Mesodermal cell (in vitro differentiated cells): ENCODE data around the gene ALDOA.
A peak's percentile ranks its signal among the peaks of the same experiment; 100 is the strongest.

Source experiments
- H3K27ac ChIP-seq: 2 replicates; pipeline ENCODE4 v1.7.0; 2013; ENCODE audit warnings: mild to moderate bottlenecking, low read depth, low read length, moderate library complexity; ENCODE audit not compliant: severe bottlenecking
- H3K36me3 ChIP-seq: 2 replicates; pipeline ENCODE4 v1.7.1; 2013; ENCODE audit warnings: mild to moderate bottlenecking, low read length, moderate library complexity; ENCODE audit not compliant: control insufficient read depth, insufficient read depth
- H3K4me1 ChIP-seq: one replicate; pipeline ENCODE4 v1.7.1; 2013; ENCODE audit warnings: mild to moderate bottlenecking, low read length; ENCODE audit not compliant: insufficient read depth, control insufficient read depth, poor library complexity, severe bottlenecking
- H3K4me3 ChIP-seq: 2 replicates; pipeline ENCODE4 v1.7.0; 2013; ENCODE audit warnings: low read length, control low read depth, mild to moderate bottlenecking; ENCODE audit not compliant: insufficient read depth, poor library complexity, severe bottlenecking; ENCODE audit errors: extremely low read depth
- H3K9me3 ChIP-seq: 2 replicates; pipeline ENCODE4 v1.7.1; 2013; ENCODE audit warnings: mild to moderate bottlenecking, low read length, moderate library complexity; ENCODE audit not compliant: control insufficient read depth
- WGBS, 2 experiments: methylation state at CpG; one replicate each; pipeline ENCODE4 v1.1.5; 2013; ENCODE audit warnings: missing lambda C conversion rate in 2 of 2; ENCODE audit not compliant: insufficient coverage in 2 of 2; 5-methylcytosine and 5-hydroxymethylcytosine counted together

ALDOA gene

DNA sequence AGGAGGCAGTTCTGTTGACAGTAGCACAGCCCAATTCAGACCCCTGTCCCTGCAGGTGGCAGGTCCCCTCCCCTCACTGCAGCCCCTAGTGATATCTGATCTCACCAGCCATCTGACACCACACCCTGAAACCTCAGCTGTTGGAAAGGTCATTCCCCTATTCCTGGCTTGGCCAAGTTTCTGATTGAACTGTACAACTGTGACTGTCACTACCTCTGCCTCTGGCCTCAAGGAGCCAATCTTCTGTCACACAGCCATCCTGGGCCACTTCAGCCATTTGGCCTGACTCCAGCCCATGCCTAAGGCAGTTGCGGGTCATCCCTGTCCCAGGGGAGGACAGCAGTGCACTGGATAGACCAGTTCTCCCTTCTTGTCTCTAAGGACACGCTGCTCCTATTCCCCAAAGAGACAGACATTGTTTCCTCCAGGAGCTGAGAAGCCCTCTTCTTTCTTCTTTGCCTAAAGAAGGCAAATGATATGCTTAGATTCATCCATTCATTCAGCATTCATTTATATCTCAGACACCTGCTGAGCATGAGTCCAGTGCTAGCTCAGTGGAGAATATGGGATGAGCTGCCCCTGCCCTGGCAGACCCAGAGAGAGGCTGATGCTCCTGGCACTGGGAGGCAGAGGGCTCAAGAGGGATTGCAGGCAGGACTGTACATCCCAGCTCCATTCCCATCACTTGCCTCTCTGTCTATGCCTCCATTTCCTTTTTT lies 4.6 kb upstream of the ALDOA start:
- no peaks in the 10 kb centered on the region for H3K9me3 ChIP-seq
- H3K36me3 ChIP-seq: peaks cover 40% of the 10 kb centered on the region
- no peak overlapping the region for H3K27ac ChIP-seq
- peaks cover 9% of the 10 kb centered on the region for H3K4me1 ChIP-seq
- no peak overlapping the region for H3K4me3 ChIP-seq
- 82 to 92% methylated on average over 2 of the region's 2 CpGs for WGBS, 2 experiments

DNA sequence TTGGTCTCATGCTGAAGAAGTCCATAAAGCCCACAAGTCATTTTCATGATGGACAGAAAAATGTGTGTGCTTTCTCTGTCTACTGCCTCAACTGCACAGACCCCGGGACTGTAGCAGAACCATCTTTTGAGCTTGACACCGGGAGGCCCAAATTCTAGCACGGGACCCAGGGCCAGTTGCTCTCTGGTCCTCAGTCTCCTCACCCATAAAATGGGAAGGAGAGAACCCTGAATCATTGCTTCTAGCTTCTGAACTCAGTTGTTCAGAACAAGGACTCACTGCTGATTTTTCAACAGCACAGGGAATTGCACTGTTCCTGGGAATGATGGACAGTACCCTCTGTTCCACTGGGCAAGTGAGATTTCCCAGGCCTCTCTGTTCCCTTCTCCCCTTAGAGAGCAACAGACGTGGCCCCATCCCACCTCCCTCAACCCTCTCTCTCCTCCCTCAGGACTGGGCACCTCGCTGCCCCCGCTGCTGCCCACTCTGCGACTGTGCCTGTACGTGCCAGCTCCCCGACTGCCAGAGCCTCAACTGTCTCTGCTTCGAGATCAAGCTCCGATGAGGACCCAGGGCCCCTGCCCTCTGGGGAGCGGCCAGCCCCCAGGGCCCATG lies 2.2 kb upstream of the ALDOA start:
- Histone ChIP-seq H3K36me3 (peaks cover 45% of the 10 kb centered on the region), H3K4me3 (peak overlapping the region; percentile 97), H3K4me1 (peaks cover 18% of the 10 kb centered on the region), H3K27ac (peak overlapping the region; percentile 99), H3K9me3 (no peaks in the 10 kb centered on the region)
- 60 to 62% methylated on average over 7 to 11 of the region's 12 CpGs for WGBS, 2 experiments

GRCh38 chr16:30063893-30064728 lies 1.4 kb upstream of the ALDOA start:
- H3K27ac ChIP-seq: peak overlapping the region; percentile 99
- H3K4me1 ChIP-seq: peaks cover 24% of the 10 kb centered on the region
- WGBS, 2 experiments: 5 to 6% methylated on average over 9 to 17 of the region's 27 CpGs
- H3K9me3 ChIP-seq: no peaks in the 10 kb centered on the region
- peaks cover 46% of the 10 kb centered on the region for H3K36me3 ChIP-seq
- H3K4me3 ChIP-seq: peak overlapping the region; percentile 97

- peaks cover 49% of the 10 kb centered on the region for H3K36me3 ChIP-seq
Observed at GRCh38 chr16:30064729-30065101, 845 bp upstream of the ALDOA start.

DNA sequence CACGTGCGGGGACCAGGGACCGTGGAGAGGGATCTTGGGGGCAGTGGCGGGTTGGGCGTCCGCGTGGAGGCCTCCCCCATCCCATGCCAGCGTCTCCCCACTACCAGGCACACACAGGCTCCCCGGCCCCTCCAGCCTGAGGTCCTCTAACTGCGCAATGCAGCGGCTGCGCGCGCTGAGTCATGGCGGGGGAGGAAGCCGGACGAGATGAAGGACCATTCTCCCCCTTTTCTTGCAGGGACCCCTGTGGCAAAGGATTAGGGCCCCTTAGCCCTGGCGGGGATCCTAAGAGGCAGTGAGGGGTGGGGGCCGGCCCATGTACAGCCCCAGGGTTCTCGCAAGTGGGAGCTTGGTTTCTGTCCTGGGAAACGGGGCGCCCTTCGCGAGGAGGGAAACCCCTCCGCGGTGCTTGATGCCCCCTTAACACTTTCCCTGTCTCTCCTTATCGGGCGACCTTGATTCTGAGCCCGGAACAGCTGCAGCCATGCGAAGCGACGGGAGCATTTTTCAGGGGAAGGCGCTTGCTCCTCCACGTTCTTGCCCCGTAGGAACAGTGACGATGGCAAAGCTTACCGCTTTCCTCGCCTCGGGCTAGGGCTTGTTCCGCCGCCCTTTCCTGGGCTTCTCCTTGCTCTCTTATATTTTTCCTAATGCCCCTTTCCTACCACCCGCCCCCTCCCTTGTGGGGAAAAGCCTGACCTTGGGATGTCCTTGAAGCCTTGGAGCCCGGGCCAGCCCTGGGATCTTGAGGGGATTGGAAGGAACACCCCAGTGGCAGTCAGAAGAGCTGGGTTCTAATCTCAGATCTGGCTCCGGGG lies 592 bp downstream of the ALDOA start:
- WGBS, 2 experiments: 1 to 2% methylated on average over 28 to 29 of the region's 44 CpGs
- Histone ChIP-seq H3K36me3 (peaks cover 49% of the 10 kb centered on the region), H3K4me3 (peak overlapping the region; percentile 97), H3K4me1 (peaks cover 31% of the 10 kb centered on the region), H3K9me3 (no peaks in the 10 kb centered on the region), H3K27ac (peak overlapping the region; percentile 99)

More at GRCh38 chr16:30064729-30065101, 845 bp upstream of the ALDOA start:
- Histone ChIP-seq H3K9me3 (no peaks in the 10 kb centered on the region), H3K4me3 (peak overlapping the region; percentile 97), H3K27ac (peak overlapping the region; percentile 99), H3K4me1 (peaks cover 30% of the 10 kb centered on the region)
- 0 to 1% methylated on average over 17 of the region's 25 CpGs for WGBS, 2 experiments

DNA sequence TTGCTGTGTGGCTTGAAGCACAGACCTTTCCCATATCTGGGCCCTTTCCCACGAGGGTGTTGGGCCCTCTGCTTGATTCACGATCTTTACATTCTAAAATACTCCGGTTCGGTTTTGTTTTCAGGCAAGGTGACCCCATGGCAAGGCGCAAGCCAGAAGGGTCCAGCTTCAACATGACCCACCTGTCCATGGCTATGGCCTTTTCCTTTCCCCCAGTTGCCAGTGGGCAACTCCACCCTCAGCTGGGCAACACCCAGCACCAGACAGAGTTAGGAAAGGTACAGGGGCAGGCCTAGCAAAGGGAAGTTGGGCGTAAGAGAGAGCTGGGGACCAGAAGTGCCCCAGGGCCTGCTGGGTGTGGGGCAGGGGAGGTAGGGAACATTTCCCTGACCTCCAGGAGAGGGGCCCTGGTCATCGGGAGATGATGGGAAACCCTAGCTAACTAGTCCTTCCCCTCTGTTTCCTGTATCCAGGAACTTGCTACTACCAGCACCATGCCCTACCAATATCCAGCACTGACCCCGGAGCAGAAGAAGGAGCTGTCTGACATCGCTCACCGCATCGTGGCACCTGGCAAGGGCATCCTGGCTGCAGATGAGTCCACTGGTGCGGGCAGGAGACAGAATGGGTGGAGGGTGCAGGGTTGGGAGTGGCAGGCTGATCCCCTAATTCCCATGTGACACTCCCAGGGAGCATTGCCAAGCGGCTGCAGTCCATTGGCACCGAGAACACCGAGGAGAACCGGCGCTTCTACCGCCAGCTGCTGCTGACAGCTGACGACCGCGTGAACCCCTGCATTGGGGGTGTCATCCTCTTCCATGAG lies 1.4 kb downstream of the ALDOA start:
- 79 to 82% methylated on average over 19 to 21 of the region's 21 CpGs for WGBS, 2 experiments
- H3K27ac ChIP-seq: no peak overlapping the region
- peaks cover 31% of the 10 kb centered on the region for H3K4me1 ChIP-seq
- peaks cover 55% of the 10 kb centered on the region for H3K36me3 ChIP-seq
- H3K9me3 ChIP-seq: no peaks in the 10 kb centered on the region
- H3K4me3 ChIP-seq: peak overlapping the region; percentile 97

GRCh38 chr16:30067584-30067916 lies 2.0 kb downstream of the ALDOA start:
- H3K4me3 ChIP-seq: peak overlapping the region; percentile 97
- H3K9me3 ChIP-seq: no peaks in the 10 kb centered on the region
- no peak overlapping the region for H3K27ac ChIP-seq
- H3K36me3 ChIP-seq: peaks cover 60% of the 10 kb centered on the region
- 94 to 96% methylated on average over 3 to 5 of the region's 6 CpGs for WGBS, 2 experiments
- peaks cover 31% of the 10 kb centered on the region for H3K4me1 ChIP-seq

DNA sequence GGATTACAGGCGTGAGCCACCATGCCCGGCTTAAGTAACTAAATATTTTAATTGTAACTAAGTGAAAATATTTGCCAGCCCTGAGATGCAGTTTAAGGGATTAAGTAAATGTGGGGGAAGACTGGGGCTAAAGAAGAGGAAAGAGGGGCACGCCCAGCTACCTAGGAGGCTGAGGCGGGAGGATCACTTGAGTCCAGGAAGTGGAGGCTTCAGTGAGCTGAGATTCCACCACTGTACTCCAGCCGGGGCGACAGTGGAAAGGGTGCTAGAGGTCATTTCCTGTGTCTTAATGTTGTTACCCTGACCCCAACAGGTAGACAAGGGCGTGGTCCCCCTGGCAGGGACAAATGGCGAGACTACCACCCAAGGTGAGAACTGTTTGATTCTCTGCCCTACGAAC lies 2.8 kb downstream of the ALDOA start:
- no peak overlapping the region for H3K27ac ChIP-seq
- no peaks in the 10 kb centered on the region for H3K9me3 ChIP-seq
- peaks cover 28% of the 10 kb centered on the region for H3K4me1 ChIP-seq
- no peak overlapping the region for H3K4me3 ChIP-seq
- 96 to 99% methylated on average over 7 to 9 of the region's 9 CpGs for WGBS, 2 experiments
- H3K36me3 ChIP-seq: peaks cover 66% of the 10 kb centered on the region

GRCh38 chr16:30068750-30069610 lies 3.4 kb downstream of the ALDOA start:
- peaks cover 22% of the 10 kb centered on the region for H3K4me1 ChIP-seq
- H3K4me3 ChIP-seq: no peak overlapping the region
- H3K9me3 ChIP-seq: no peaks in the 10 kb centered on the region
- 95 to 100% methylated on average over 12 to 14 of the region's 17 CpGs for WGBS, 2 experiments
- H3K27ac ChIP-seq: no peak overlapping the region
- H3K36me3 ChIP-seq: peaks cover 66% of the 10 kb centered on the region
